ENCODE results near the gene REV1.

Gene REV1

DNA sequence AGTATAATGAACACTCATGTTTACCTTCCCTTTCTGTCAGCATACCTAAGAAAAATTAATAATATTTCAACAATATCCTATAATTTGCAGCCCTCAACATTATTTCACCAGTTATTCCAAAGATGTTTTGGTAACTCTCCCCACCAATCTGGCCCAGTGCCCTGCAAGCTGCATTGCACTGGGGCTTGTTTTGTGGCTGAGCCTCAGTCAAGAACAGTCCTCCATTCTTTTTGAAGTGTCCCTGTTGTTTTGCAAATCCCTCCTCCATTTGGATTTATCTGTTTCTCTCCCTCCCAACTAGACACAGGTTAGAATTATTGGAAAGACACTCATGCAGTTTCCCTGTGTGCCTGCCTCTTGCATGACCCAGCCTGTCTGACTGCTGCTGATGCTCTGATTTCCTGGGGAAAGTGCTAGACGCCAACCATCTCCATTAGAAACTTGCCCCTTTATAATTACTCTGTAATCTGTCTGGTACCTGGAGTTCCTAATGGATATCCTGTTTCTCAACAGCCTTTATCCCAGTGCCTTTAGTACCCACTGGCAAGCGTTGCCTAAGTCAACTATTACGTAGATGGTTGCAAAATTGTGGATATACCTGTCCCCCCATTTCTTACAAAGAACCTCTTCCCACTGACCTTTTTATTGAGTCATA is 92.4 kb downstream of the REV1 start:
- Histone ChIP-seq H3K27ac (ENCODE audit: low read length) (no peak overlapping the region), H3K9me3 (replicated peaks; ENCODE audit: insufficient read depth, low read length) (no peaks in the 10 kb centered on the region), H3K4me3 (ENCODE audit: low read length) (no peak overlapping the region), H3K27me3 (replicated peaks; ENCODE audit: insufficient read depth, low read length) (no peaks in the 10 kb centered on the region), H3K9ac (ENCODE audit: low read length) (no peak overlapping the region), H2AFZ (ENCODE audit: low read length) (no peak overlapping the region), H3F3A (ENCODE audit: insufficient read depth, low read length) (no peaks in the 10 kb centered on the region), H3K79me2 (ENCODE audit: low read length) (no peaks in the 10 kb centered on the region), H3K4me2 (ENCODE audit: low read depth, low read length) (no peak overlapping the region), H3K36me3 (replicated peaks; ENCODE audit: insufficient read depth, low read length) (peaks cover 7% of the 10 kb centered on the region; the same call in 1 of the 2 replicates), H4K20me1 (ENCODE audit: insufficient read depth, low read length) (no peaks in the 10 kb centered on the region), H3K4me1 (ENCODE audit: low read length) (no peaks in the 10 kb centered on the region), H3K9me2 (replicated peaks; ENCODE audit: insufficient read depth, low read length) (no peaks in the 10 kb centered on the region)
- no peak for DNase-seq
- TF ChIP-seq EZH2phosphoT487 (IDR thresholded peaks at IDR 0.05; ENCODE audit: low read length) (no peak), EZH2 (optimal IDR thresholded peaks at IDR 0.05; ENCODE audit: low read depth, low read length) (no peak)
- TF ChIP-seq, protein P1, sequence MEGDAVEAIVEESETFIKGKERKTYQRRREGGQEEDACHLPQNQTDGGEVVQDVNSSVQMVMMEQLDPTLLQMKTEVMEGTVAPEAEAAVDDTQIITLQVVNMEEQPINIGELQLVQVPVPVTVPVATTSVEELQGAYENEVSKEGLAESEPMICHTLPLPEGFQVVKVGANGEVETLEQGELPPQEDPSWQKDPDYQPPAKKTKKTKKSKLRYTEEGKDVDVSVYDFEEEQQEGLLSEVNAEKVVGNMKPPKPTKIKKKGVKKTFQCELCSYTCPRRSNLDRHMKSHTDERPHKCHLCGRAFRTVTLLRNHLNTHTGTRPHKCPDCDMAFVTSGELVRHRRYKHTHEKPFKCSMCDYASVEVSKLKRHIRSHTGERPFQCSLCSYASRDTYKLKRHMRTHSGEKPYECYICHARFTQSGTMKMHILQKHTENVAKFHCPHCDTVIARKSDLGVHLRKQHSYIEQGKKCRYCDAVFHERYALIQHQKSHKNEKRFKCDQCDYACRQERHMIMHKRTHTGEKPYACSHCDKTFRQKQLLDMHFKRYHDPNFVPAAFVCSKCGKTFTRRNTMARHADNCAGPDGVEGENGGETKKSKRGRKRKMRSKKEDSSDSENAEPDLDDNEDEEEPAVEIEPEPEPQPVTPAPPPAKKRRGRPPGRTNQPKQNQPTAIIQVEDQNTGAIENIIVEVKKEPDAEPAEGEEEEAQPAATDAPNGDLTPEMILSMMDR (IDR thresholded peaks at IDR 0.05; ENCODE audit: low read length), result no peak

DNA sequence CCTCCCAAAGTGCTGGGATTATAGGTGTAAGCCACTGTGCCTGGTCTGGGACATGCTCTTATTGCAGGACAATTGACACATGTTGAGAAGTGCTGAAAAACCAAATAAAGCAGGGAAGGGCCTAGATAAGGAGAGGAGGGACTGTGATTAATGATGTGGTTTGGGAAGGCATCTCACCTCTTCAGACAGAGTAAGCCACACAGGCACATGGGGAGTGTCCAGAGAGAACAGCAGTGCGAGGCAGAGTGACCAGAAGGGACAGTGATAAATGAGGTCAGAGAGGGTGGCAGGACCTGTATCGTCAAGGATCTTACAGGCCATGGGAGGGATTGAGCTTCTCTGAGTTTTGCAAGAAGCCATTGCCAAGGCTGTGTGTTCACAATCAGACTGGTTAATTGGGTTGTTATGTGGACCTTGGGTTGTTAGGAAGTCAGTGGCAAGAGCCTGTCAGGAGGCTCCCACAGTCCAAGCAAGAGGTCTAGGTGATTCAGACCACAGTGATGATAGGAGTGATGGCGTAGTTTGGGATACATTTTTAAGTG is 94.2 kb downstream of the REV1 start:
- Histone ChIP-seq H2AFZ (ENCODE audit: low read length) (no peak overlapping the region), H3K36me3 (replicated peaks; ENCODE audit: insufficient read depth, low read length) (peaks cover 11% of the 10 kb centered on the region; the same call in 1 of the 2 replicates), H3K27ac (ENCODE audit: low read length) (no peak overlapping the region), H3K79me2 (ENCODE audit: low read length) (no peaks in the 10 kb centered on the region), H3K4me2 (ENCODE audit: low read depth, low read length) (no peak overlapping the region), H3F3A (ENCODE audit: insufficient read depth, low read length) (no peaks in the 10 kb centered on the region), H3K9ac (ENCODE audit: low read length) (no peak overlapping the region), H4K20me1 (ENCODE audit: insufficient read depth, low read length) (no peaks in the 10 kb centered on the region), H3K4me3 (ENCODE audit: low read length) (no peak overlapping the region), H3K9me3 (replicated peaks; ENCODE audit: insufficient read depth, low read length) (no peaks in the 10 kb centered on the region), H3K4me1 (ENCODE audit: low read length) (no peaks in the 10 kb centered on the region), H3K9me2 (replicated peaks; ENCODE audit: insufficient read depth, low read length) (no peaks in the 10 kb centered on the region), H3K27me3 (replicated peaks; ENCODE audit: insufficient read depth, low read length) (no peaks in the 10 kb centered on the region)
- no peak for DNase-seq
- TF ChIP-seq EZH2phosphoT487 (IDR thresholded peaks at IDR 0.05; ENCODE audit: low read length), result no peak
- TF ChIP-seq, protein P1 (IDR thresholded peaks at IDR 0.05; ENCODE audit: low read length), result no peak
- TF ChIP-seq EZH2 (optimal IDR thresholded peaks at IDR 0.05; ENCODE audit: low read depth, low read length), result no peak

DNA sequence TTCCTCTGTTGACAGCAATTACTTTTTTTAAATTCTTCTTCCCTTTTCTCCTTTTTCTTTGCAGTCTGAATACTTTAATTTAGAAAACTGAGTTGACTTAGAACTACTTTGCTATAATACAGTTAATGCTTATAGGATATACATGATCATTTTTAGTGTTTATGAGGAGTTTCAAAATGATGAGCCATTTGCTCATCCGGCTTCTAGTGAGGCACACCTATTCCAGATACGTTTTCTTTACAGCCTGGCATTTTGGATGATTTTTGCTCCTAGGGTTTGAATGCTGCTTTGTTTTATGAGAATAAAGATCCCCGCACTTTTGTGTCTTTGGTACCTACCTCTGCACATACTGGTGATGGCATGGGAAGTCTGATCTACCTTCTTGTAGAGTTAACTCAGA is 99.9 kb downstream of the REV1 start:
- Histone ChIP-seq H3K4me3 (ENCODE audit: low read length) (no peak overlapping the region), H3K9ac (ENCODE audit: low read length) (no peak overlapping the region), H3K4me2 (ENCODE audit: low read depth, low read length) (no peak overlapping the region), H4K20me1 (ENCODE audit: insufficient read depth, low read length) (no peaks in the 10 kb centered on the region; the same call in 1 of the 2 replicates), H3K27ac (ENCODE audit: low read length) (no peak overlapping the region), H3K9me3 (replicated peaks; ENCODE audit: insufficient read depth, low read length) (no peaks in the 10 kb centered on the region), H3K79me2 (ENCODE audit: low read length) (no peaks in the 10 kb centered on the region), H3K4me1 (ENCODE audit: low read length) (no peaks in the 10 kb centered on the region), H3K9me2 (replicated peaks; ENCODE audit: insufficient read depth, low read length) (no peaks in the 10 kb centered on the region), H2AFZ (ENCODE audit: low read length) (no peak overlapping the region), H3F3A (ENCODE audit: insufficient read depth, low read length) (no peaks in the 10 kb centered on the region), H3K36me3 (replicated peaks; ENCODE audit: insufficient read depth, low read length) (peaks cover 11% of the 10 kb centered on the region), H3K27me3 (replicated peaks; ENCODE audit: insufficient read depth, low read length) (no peaks in the 10 kb centered on the region)
- TF ChIP-seq, protein P1 (IDR thresholded peaks at IDR 0.05; ENCODE audit: low read length), result no peak
- TF ChIP-seq EZH2 (optimal IDR thresholded peaks at IDR 0.05; ENCODE audit: low read depth, low read length) (no peak), EZH2phosphoT487 (IDR thresholded peaks at IDR 0.05; ENCODE audit: low read length) (no peak)
- DNase-seq, result no peak
